ENCODE measurements around the gene DAB1.

The DAB1 gene

GRCh38 chr1:57007948-57008347 is 415.9 kb downstream of the DAB1 start:
- no peak for DNase-seq

- DNase-seq: no peak
Observed at GRCh38 chr1:57007472-57007871, 416.4 kb downstream of the DAB1 start.

- no peak for DNase-seq
Observed at GRCh38 chr1:57003398-57004139, 420.3 kb downstream of the DAB1 start.

GRCh38 chr1:56995414-56996100 is 428.3 kb downstream of the DAB1 start:
- no peak for DNase-seq

GRCh38 chr1:56993475-56993874 is 430.4 kb downstream of the DAB1 start:
- no peak for DNase-seq

GRCh38 chr1:56992318-56993125 is 431.3 kb downstream of the DAB1 start:
- DNase-seq: no peak

- DNase-seq: no peak
Observed at GRCh38 chr1:56991576-56991975, 432.3 kb downstream of the DAB1 start.

GRCh38 chr1:56986397-56986796 is 437.5 kb downstream of the DAB1 start:
- no peak for DNase-seq

GRCh38 chr1:56985857-56986256 is 438.0 kb downstream of the DAB1 start:
- no peak for DNase-seq

GRCh38 chr1:56983484-56983883 is 440.4 kb downstream of the DAB1 start:
- DNase-seq: no peak

GRCh38 chr1:56979986-56980755 is 443.7 kb downstream of the DAB1 start:
- no peak for DNase-seq

- DNase-seq: no peak
Observed at GRCh38 chr1:56978819-56979218, 445.0 kb downstream of the DAB1 start.

GRCh38 chr1:56977910-56978309 is 445.9 kb downstream of the DAB1 start:
- no peak for DNase-seq

- DNase-seq: no peak
Observed at GRCh38 chr1:56975446-56975845, 448.4 kb downstream of the DAB1 start.

GRCh38 chr1:56973923-56974742 is 449.7 kb downstream of the DAB1 start:
- DNase-seq: no peak

- no peak for DNase-seq
Observed at GRCh38 chr1:56972976-56973375, 450.9 kb downstream of the DAB1 start.

GRCh38 chr1:56970280-56970679 is 453.6 kb downstream of the DAB1 start:
- no peak for DNase-seq

- DNase-seq: no peak
Observed at GRCh38 chr1:56968878-56969495, 454.9 kb downstream of the DAB1 start.

GRCh38 chr1:56967900-56968832 is 455.7 kb downstream of the DAB1 start:
- no peak for DNase-seq

- no peak for DNase-seq
Observed at GRCh38 chr1:56967355-56967754, 456.5 kb downstream of the DAB1 start.

GRCh38 chr1:56966698-56966999 is 457.2 kb downstream of the DAB1 start:
- DNase-seq: no peak
